ENCODE results near the gene ARMC8. TPM values are rescaled to one million over a fixed set of nuclear protein-coding genes. Genes with fewer than 3 reads are reported as not detected.

ARMC8 gene
- total and polyA plus RNA-seq, 9 donors, result 25.2 to 41.3 (median 33.3) TPM

DNA sequence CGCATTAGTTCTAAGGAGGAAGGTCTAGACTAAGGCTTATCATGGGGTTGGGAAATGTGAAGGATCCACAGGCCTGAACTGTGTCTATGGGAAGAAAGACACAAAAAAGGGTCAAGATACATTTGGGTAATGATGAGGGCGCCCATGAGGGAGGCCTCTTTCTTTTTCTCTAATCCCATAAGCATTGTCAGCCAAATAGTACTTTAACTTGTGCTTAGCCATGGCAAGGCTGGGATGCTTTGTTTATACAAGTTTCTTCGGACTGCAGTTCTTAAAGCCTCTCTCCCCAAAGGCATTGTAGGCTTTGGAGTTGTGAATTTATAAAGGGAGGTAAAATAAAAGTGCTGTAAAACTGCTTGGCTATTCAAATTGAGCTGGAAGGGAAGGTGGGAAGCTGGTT, 23.4 kb downstream of the ARMC8 start:
- no peaks in the 10 kb centered on the region for H3K9me3 ChIP-seq (replicated peaks; ENCODE audit: control insufficient read depth, low read depth, low read length)
- no CpG with 5 or more reads among the region's 3 CpGs for WGBS (ENCODE audit: insufficient coverage)
- H3K4me1 ChIP-seq (ENCODE audit: control insufficient read depth, insufficient read depth, low read length), result no peaks in the 10 kb centered on the region
- H3K36me3 ChIP-seq (ENCODE audit: control insufficient read depth, insufficient read depth, low read length), result peaks cover 5% of the 10 kb centered on the region
- no peak for DNase-seq
- no peak overlapping the region for H3K4me3 ChIP-seq (ENCODE audit: low read length)
- H3K27ac ChIP-seq (ENCODE audit: low read length), result no peak overlapping the region
- H3K27me3 ChIP-seq (ENCODE audit: control insufficient read depth, insufficient read depth, low read length), result no peaks in the 10 kb centered on the region

DNA sequence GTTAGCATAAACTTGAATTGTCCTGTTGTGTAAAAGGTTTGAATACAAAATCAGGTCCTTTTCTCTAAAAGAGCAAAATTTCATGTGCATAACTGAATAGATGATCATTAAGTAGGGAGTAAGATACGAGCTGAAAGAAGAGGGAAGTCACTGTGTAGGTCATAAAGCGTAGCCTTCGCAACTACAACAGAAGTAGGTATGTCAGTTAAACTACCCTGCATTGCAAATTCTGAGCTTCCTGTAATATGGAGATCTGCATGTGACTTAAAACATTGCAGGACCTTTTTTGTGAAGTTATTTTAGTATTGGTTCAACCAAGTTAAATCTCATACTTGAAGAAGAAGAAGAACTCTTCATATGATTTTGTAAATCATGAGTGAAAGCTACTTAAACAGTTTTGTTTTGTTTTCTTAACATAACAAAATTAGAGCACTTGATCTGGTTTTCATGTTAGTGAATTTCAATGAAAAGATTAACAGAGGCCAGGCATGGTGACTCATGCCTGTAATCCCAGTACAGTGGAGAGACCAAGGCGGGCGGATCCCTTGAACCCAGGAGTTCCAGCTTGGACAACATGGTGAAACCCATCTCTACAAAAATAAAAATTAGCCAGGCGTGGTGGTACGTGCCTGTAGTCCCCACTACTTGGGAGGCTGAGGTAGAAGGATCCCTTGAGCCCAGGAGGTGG, 26.4 kb downstream of the ARMC8 start:
- Histone ChIP-seq H3K9me3 (replicated peaks; ENCODE audit: control insufficient read depth, low read depth, low read length) (no peaks in the 10 kb centered on the region), H3K4me1 (ENCODE audit: control insufficient read depth, insufficient read depth, low read length) (no peaks in the 10 kb centered on the region), H3K4me3 (ENCODE audit: low read length) (no peak overlapping the region), H3K36me3 (ENCODE audit: control insufficient read depth, insufficient read depth, low read length) (no peaks in the 10 kb centered on the region), H3K27ac (ENCODE audit: low read length) (no peak overlapping the region), H3K27me3 (ENCODE audit: control insufficient read depth, insufficient read depth, low read length) (no peaks in the 10 kb centered on the region)
- 89% methylated on average over 3 of the region's 7 CpGs for WGBS (ENCODE audit: insufficient coverage)
- DNase-seq, result no peak

DNA sequence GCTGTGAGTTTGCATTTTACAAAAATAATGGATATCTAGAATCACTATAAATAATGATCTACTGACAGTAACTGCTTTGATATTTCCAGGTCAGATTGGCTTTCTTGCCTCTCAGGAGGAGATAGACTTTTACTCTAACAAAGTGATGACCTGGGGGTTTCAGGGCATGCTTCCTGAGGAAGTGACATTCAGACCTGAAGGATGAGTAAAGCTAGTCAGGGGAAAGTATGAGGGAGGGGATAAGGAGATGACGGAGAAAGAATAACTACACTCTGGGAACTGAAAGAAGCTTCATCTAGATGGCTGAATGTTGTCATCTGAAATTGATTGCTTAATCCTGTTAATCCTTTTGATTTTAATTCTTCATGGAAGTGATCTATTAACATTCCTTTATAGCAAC, 32.2 kb downstream of the ARMC8 start:
- no peak overlapping the region for H3K4me3 ChIP-seq (ENCODE audit: low read length)
- H3K9me3 ChIP-seq (replicated peaks; ENCODE audit: control insufficient read depth, low read depth, low read length), result no peaks in the 10 kb centered on the region
- no peak for DNase-seq
- H3K36me3 ChIP-seq (ENCODE audit: control insufficient read depth, insufficient read depth, low read length), result peaks cover 10% of the 10 kb centered on the region
- no peaks in the 10 kb centered on the region for H3K4me1 ChIP-seq (ENCODE audit: control insufficient read depth, insufficient read depth, low read length)
- no peaks in the 10 kb centered on the region for H3K27me3 ChIP-seq (ENCODE audit: control insufficient read depth, insufficient read depth, low read length)
- H3K27ac ChIP-seq (ENCODE audit: low read length), result no peak overlapping the region
- no CpG with 5 or more reads among the region's 1 CpG for WGBS (ENCODE audit: insufficient coverage)

DNA sequence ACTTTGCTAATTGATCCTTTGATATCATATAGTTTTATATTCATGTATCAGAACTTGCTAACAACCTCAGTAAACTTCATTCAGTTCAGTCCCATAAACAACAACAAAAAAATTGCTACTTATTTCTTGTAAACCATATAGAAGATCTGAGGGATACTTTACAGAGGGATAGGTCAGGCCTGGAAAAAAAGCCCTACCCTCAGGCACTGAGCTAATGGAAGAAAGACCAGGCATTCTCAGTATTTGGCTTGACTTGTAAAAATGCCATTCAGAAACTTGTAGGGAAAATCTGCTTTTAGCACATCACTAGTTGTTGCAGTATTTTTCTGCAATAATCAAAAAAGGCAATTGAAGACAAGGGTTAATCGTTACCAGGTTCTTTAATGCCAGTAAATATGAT, 33.1 kb downstream of the ARMC8 start:
- WGBS (ENCODE audit: insufficient coverage), result no CpG with 5 or more reads among the region's 1 CpG
- H3K27me3 ChIP-seq (ENCODE audit: control insufficient read depth, insufficient read depth, low read length), result no peaks in the 10 kb centered on the region
- no peak overlapping the region for H3K4me3 ChIP-seq (ENCODE audit: low read length)
- H3K36me3 ChIP-seq (ENCODE audit: control insufficient read depth, insufficient read depth, low read length), result peaks cover 19% of the 10 kb centered on the region
- H3K27ac ChIP-seq (ENCODE audit: low read length), result no peak overlapping the region
- no peaks in the 10 kb centered on the region for H3K9me3 ChIP-seq (replicated peaks; ENCODE audit: control insufficient read depth, low read depth, low read length)
- DNase-seq, result no peak
- no peaks in the 10 kb centered on the region for H3K4me1 ChIP-seq (ENCODE audit: control insufficient read depth, insufficient read depth, low read length)

DNA sequence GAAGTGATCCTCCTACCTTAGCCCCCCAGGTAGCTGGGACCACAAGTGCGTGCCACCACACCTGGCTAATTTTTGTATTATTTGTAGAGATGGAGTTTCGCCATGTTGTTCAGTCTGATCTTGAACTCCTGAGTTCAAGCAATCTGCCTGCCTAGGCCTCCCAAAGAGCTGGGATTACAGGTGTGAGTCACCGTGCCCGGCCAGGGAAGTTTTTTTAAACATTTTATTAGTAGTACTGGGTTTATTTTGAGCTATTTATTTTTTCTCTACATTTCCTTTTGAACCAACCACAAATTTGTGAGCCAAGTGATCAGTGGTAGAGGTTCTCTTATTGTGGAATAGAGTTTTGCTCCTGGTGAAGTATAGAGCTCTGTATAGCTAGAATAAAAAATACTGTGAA, 33.7 kb downstream of the ARMC8 start:
- no peak for DNase-seq
- Histone ChIP-seq H3K36me3 (ENCODE audit: control insufficient read depth, insufficient read depth, low read length) (peaks cover 21% of the 10 kb centered on the region), H3K4me1 (ENCODE audit: control insufficient read depth, insufficient read depth, low read length) (no peaks in the 10 kb centered on the region), H3K9me3 (replicated peaks; ENCODE audit: control insufficient read depth, low read depth, low read length) (no peaks in the 10 kb centered on the region), H3K4me3 (ENCODE audit: low read length) (no peak overlapping the region), H3K27me3 (ENCODE audit: control insufficient read depth, insufficient read depth, low read length) (no peaks in the 10 kb centered on the region), H3K27ac (ENCODE audit: low read length) (no peak overlapping the region)
- WGBS (ENCODE audit: insufficient coverage), result 100% methylated on average over 1 of the region's 4 CpGs

DNA sequence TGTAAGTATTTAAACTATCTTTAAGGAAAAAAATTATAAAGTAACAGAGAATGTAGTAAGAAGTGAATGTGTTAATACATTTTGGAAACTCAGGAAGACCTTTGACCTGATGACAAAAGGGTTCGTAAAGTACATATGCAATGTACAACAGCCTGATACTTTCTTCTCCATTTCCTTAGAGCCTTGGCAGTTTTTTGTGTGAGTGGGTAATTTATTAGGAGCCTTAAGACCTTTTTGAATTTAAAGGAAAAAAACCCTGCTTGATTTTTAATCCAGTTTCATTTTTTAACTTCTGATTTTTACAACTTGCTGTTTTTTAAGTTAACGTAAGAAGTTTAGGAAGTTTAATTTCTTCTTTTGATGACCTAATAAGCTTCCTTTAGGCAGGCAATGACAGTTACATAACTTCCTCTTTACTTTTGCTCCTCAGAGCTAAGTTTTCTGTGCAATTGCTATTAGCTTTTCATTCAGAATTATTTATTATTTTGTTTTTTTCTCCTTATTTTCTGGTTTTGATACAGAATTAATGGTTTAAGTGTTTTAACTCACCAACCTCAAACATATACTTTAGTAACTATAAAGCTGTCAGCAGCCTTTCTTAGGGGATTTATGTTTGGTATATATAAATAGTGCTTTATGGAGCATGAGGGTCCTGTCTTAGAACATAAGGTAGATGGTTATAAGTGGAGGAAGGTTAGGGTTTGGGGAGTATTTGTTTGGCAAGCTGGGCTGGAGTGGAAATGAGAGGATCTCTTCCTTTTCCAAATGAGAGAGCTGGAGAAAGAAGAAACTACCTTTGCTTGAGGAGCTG, 35.2 kb downstream of the ARMC8 start:
- Histone ChIP-seq H3K27me3 (ENCODE audit: control insufficient read depth, insufficient read depth, low read length) (no peaks in the 10 kb centered on the region), H3K36me3 (ENCODE audit: control insufficient read depth, insufficient read depth, low read length) (peaks cover 28% of the 10 kb centered on the region), H3K4me1 (ENCODE audit: control insufficient read depth, insufficient read depth, low read length) (no peaks in the 10 kb centered on the region), H3K27ac (ENCODE audit: low read length) (no peak overlapping the region), H3K4me3 (ENCODE audit: low read length) (no peak overlapping the region), H3K9me3 (replicated peaks; ENCODE audit: control insufficient read depth, low read depth, low read length) (no peaks in the 10 kb centered on the region)
- no peak for DNase-seq
- WGBS (ENCODE audit: insufficient coverage), result no CpG with 5 or more reads among the region's 2 CpGs

DNA sequence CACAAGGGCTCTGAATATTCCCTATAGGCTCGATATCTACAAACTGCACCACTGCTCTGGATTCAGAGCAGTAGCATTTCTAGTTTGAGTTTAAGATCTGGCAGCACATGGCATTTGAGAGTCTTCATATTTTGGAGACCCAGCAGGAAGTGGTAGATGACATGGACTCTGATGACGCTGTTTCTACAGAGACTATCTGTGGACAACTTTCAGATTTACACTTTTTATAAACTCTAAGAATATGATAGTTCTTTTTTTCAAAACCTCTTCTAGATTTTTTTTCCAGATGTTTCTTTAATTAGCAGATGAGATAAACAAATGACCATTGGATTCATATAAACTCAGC, 35.8 kb downstream of the ARMC8 start:
- H3K9me3 ChIP-seq (replicated peaks; ENCODE audit: control insufficient read depth, low read depth, low read length), result no peaks in the 10 kb centered on the region
- WGBS (ENCODE audit: insufficient coverage), result 71% methylated on average over 1 of the region's 2 CpGs
- H3K27ac ChIP-seq (ENCODE audit: low read length), result no peak overlapping the region
- H3K4me1 ChIP-seq (ENCODE audit: control insufficient read depth, insufficient read depth, low read length), result no peaks in the 10 kb centered on the region
- H3K36me3 ChIP-seq (ENCODE audit: control insufficient read depth, insufficient read depth, low read length), result peaks cover 31% of the 10 kb centered on the region
- H3K27me3 ChIP-seq (ENCODE audit: control insufficient read depth, insufficient read depth, low read length), result no peaks in the 10 kb centered on the region
- DNase-seq, result no peak
- H3K4me3 ChIP-seq (ENCODE audit: low read length), result no peak overlapping the region

DNA sequence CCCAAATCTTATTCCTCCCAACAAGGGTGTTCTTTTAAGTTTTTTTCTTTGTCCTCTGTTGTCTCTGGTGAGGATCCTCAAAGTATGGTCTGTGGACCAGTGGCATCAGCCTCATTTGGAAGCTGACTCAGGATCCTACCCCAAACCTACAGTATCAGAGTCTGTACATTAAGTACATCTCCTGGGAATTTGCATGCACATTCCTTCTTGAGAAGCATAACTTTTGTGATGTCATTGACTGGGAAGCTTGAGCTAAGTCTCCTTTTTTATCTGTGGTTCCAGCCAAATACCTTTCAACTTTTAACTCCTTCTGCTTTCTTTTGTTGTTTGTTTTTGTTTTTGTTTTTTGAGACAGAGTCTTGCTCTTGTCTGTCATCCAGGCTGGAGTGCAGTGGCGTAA, 40.5 kb downstream of the ARMC8 start:
- no peak overlapping the region for H3K27ac ChIP-seq (ENCODE audit: low read length)
- no peaks in the 10 kb centered on the region for H3K9me3 ChIP-seq (replicated peaks; ENCODE audit: control insufficient read depth, low read depth, low read length)
- H3K36me3 ChIP-seq (ENCODE audit: control insufficient read depth, insufficient read depth, low read length), result peaks cover 45% of the 10 kb centered on the region
- H3K27me3 ChIP-seq (ENCODE audit: control insufficient read depth, insufficient read depth, low read length), result no peaks in the 10 kb centered on the region
- H3K4me3 ChIP-seq (ENCODE audit: low read length), result no peak overlapping the region
- DNase-seq, result peak; percentile 29
- H3K4me1 ChIP-seq (ENCODE audit: control insufficient read depth, insufficient read depth, low read length), result no peaks in the 10 kb centered on the region
- WGBS (ENCODE audit: insufficient coverage), result 90% methylated on average over 1 of the region's 1 CpG

DNA sequence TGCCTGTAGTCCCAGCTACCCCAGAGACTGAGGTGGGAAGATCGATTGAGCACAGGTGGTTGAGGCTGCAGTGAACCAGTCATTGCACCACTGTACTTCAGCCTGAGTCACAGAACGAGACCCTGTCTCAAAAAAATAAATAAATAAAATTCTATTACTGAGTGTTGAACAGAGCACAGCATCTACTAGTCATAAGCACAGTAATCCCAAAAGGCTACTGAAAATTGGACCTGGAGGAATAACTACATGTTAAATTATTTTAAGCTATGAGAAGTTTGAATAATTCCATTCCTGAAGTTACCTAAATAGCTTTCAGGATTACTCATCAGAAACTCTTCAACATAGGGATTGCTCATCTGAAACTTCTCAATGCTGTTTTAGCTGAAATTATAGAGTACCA, 43.4 kb downstream of the ARMC8 start:
- WGBS (ENCODE audit: insufficient coverage), result 100% methylated on average over 1 of the region's 2 CpGs
- no peaks in the 10 kb centered on the region for H3K27me3 ChIP-seq (ENCODE audit: control insufficient read depth, insufficient read depth, low read length)
- H3K36me3 ChIP-seq (ENCODE audit: control insufficient read depth, insufficient read depth, low read length), result peaks cover 30% of the 10 kb centered on the region
- H3K4me1 ChIP-seq (ENCODE audit: control insufficient read depth, insufficient read depth, low read length), result no peaks in the 10 kb centered on the region
- H3K9me3 ChIP-seq (replicated peaks; ENCODE audit: control insufficient read depth, low read depth, low read length), result no peaks in the 10 kb centered on the region
- no peak for DNase-seq
- no peak overlapping the region for H3K4me3 ChIP-seq (ENCODE audit: low read length)
- no peak overlapping the region for H3K27ac ChIP-seq (ENCODE audit: low read length)

DNA sequence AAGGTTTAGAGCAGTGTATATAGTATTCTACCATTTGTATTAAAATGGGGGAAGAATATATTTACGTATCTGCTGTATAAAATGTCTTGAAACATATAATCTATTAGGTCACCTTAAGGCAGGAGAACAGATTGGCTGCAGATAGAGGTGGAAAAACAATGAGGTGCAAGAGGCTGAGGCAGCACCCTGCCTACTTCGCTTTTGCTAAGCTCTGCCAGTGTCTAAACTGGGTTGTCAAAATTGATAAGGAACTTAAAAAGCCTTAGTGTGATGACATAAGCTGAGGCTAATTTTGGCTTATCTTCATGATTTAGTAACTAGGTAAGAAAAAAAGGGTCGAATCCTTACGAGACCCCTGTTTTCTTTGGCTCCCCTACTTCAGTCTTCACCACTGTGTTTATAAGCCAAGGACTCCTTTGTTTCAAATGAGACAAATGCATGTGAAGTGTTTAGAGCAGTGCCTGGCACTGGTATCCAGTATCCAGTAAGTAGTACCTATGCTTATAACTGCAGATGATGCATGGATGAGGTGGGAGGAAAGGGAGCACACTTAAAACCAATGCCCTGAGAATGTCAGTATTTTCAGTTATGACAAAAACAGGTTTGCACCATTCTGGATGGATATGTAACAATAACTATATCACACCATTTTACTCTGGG, 45.7 kb downstream of the ARMC8 start:
- WGBS (ENCODE audit: insufficient coverage), result no CpG with 5 or more reads among the region's 4 CpGs
- DNase-seq, result no peak
- no peak overlapping the region for H3K4me3 ChIP-seq (ENCODE audit: low read length)
- peaks cover 18% of the 10 kb centered on the region for H3K36me3 ChIP-seq (ENCODE audit: control insufficient read depth, insufficient read depth, low read length)
- H3K9me3 ChIP-seq (replicated peaks; ENCODE audit: control insufficient read depth, low read depth, low read length), result no peaks in the 10 kb centered on the region
- H3K27me3 ChIP-seq (ENCODE audit: control insufficient read depth, insufficient read depth, low read length), result no peaks in the 10 kb centered on the region
- no peak overlapping the region for H3K27ac ChIP-seq (ENCODE audit: low read length)
- no peaks in the 10 kb centered on the region for H3K4me1 ChIP-seq (ENCODE audit: control insufficient read depth, insufficient read depth, low read length)
